Embryonic facial prominence (tissue), 1 donor: ENCODE results near the gene BLOC1S5.
"Not testable (repeated sequence)": the region's sequence is repeated elsewhere in the genome, so short reads cannot be mapped to it uniquely, and the experiment has no call there.

Experiments used
- DNase-seq: peaks from one replicate; pipeline ENCODE4 v3.0.0-alpha.2; 2016; ENCODE audit errors: extremely low spot score

The BLOC1S5 gene

GRCh38 chr6:8082572-8082953, 18.4 kb upstream of the BLOC1S5 start:
- no peak for DNase-seq

- DNase-seq, result no peak
Measured at GRCh38 chr6:8080362-8081151, 16.4 kb upstream of the BLOC1S5 start.

GRCh38 chr6:8079126-8079525, 14.9 kb upstream of the BLOC1S5 start:
- DNase-seq, result no peak

GRCh38 chr6:8077991-8078390, 13.8 kb upstream of the BLOC1S5 start:
- DNase-seq, result no peak

GRCh38 chr6:8075704-8076103, 11.5 kb upstream of the BLOC1S5 start:
- DNase-seq, result no peak

GRCh38 chr6:8075185-8075584, 11.0 kb upstream of the BLOC1S5 start:
- no peak for DNase-seq

- no peak for DNase-seq
Measured at GRCh38 chr6:8074213-8074612, 10.0 kb upstream of the BLOC1S5 start.

GRCh38 chr6:8073758-8074157, 9.6 kb upstream of the BLOC1S5 start:
- DNase-seq, result no peak

GRCh38 chr6:8070718-8071117, 6.5 kb upstream of the BLOC1S5 start:
- no peak for DNase-seq

GRCh38 chr6:8069631-8070284, 5.6 kb upstream of the BLOC1S5 start:
- no peak for DNase-seq

GRCh38 chr6:8069151-8069550, 5.0 kb upstream of the BLOC1S5 start:
- no peak for DNase-seq

GRCh38 chr6:8066108-8066507, 1.9 kb upstream of the BLOC1S5 start:
- DNase-seq, result no peak

- DNase-seq, result no peak
Measured at GRCh38 chr6:8065519-8065911, 1.3 kb upstream of the BLOC1S5 start.

- no peak for DNase-seq
Measured at GRCh38 chr6:8064638-8065518, 689 bp upstream of the BLOC1S5 start.

- no peak for DNase-seq
Measured at GRCh38 chr6:8061736-8062135, 2.5 kb downstream of the BLOC1S5 start.

- DNase-seq, result no peak
Measured at GRCh38 chr6:8060346-8060745, 3.8 kb downstream of the BLOC1S5 start.

- DNase-seq, result no peak
Measured at GRCh38 chr6:8059129-8059528, 5.1 kb downstream of the BLOC1S5 start.

- DNase-seq, result no peak
Measured at GRCh38 chr6:8057793-8058192, 6.4 kb downstream of the BLOC1S5 start.

- DNase-seq, result no peak
Measured at GRCh38 chr6:8057263-8057662, 6.9 kb downstream of the BLOC1S5 start.

- DNase-seq, result no peak
Measured at GRCh38 chr6:8054276-8054675, 9.9 kb downstream of the BLOC1S5 start.

- no peak for DNase-seq
Measured at GRCh38 chr6:8047541-8048292, 16.5 kb downstream of the BLOC1S5 start.

GRCh38 chr6:8045769-8046168, 18.4 kb downstream of the BLOC1S5 start:
- DNase-seq, result not testable (repeated sequence)
